ENCODE data around the gene PRKCE. TPM values are rescaled to one million over a fixed set of nuclear protein-coding genes. Genes with fewer than 3 reads are reported as not detected.

Gene PRKCE
- total RNA-seq, 1 donor from 2014 or later: 30.5 TPM

GRCh38 chr2:45921921-45922320 is 270.4 kb downstream of the PRKCE start:
- ATAC-seq (no peak), DNase-seq (ENCODE audit: low spot score) (no peak)
- intact Hi-C loops (cut with DNase I): no loop called here

GRCh38 chr2:45922577-45922988 is 271.1 kb downstream of the PRKCE start:
- DNase-seq (ENCODE audit: low spot score): no peak
- intact Hi-C loops (cut with DNase I): no loop called here
- peak; percentile 20 for ATAC-seq

GRCh38 chr2:45923701-45924100 is 272.2 kb downstream of the PRKCE start:
- DNase-seq (ENCODE audit: low spot score) (no peak), ATAC-seq (no peak)
- intact Hi-C loops (cut with DNase I): no loop called here

- intact Hi-C loops (cut with DNase I): no loop called here
- DNase-seq (ENCODE audit: low spot score) (no peak), ATAC-seq (no peak)
These were observed 273.6 kb downstream of the PRKCE start for GRCh38 chr2:45925026-45925425.

GRCh38 chr2:45925636-45926366 is 274.3 kb downstream of the PRKCE start:
- DNase-seq (ENCODE audit: low spot score): no peak
- intact Hi-C loops (cut with DNase I): no loop called here
- ATAC-seq: peak; percentile 35

- DNase-seq (ENCODE audit: low spot score) (no peak), ATAC-seq (no peak)
- intact Hi-C loops (cut with DNase I): no loop called here
These were observed 277.5 kb downstream of the PRKCE start for GRCh38 chr2:45928946-45929345.

GRCh38 chr2:45929674-45930395 is 278.4 kb downstream of the PRKCE start:
- no peak for DNase-seq (ENCODE audit: low spot score)
- ATAC-seq: peak; percentile 50

GRCh38 chr2:45930396-45930792 is 278.9 kb downstream of the PRKCE start:
- DNase-seq (ENCODE audit: low spot score) (no peak), ATAC-seq (no peak)
- intact Hi-C loops (cut with DNase I): no loop called here

More at GRCh38 chr2:45929674-45930395, 278.4 kb downstream of the PRKCE start:
- intact Hi-C loops (cut with DNase I): no loop called here

GRCh38 chr2:45932278-45932975 is 281.0 kb downstream of the PRKCE start:
- no peak for DNase-seq (ENCODE audit: low spot score)
- intact Hi-C loops (cut with DNase I): no loop called here
- no peak for ATAC-seq

- DNase-seq (ENCODE audit: low spot score) (peak; percentile 92), ATAC-seq (peak; percentile 90)
- intact Hi-C loops (cut with DNase I): loop anchor here (5.0 kb wide), 1 partner anchor 289 kb away; no protein-coding TSS in a partner anchor
These were observed 284.5 kb downstream of the PRKCE start for GRCh38 chr2:45935791-45936622.

- no peak for DNase-seq (ENCODE audit: low spot score)
- peak; percentile 5 for ATAC-seq
- intact Hi-C loops (cut with DNase I): loop anchor here (5.0 kb wide), 1 partner anchor 289 kb away; no protein-coding TSS in a partner anchor
These were observed 285.1 kb downstream of the PRKCE start for GRCh38 chr2:45936623-45936979.

- intact Hi-C loops (cut with DNase I): loop anchor here (5.0 kb wide), 1 partner anchor 291 kb away; no protein-coding TSS in a partner anchor
- DNase-seq (ENCODE audit: low spot score): no peak
- no peak for ATAC-seq
These were observed 286.5 kb downstream of the PRKCE start for GRCh38 chr2:45937990-45938389.

- DNase-seq (ENCODE audit: low spot score): peak; percentile 74
- intact Hi-C loops (cut with DNase I): loop anchor here (5.0 kb wide), 1 partner anchor 292 kb away; no protein-coding TSS in a partner anchor
These were observed 287.4 kb downstream of the PRKCE start for GRCh38 chr2:45938649-45939511.

GRCh38 chr2:45941531-45942236 is 290.2 kb downstream of the PRKCE start:
- intact Hi-C loops (cut with DNase I): no loop called here
- DNase-seq (ENCODE audit: low spot score): no peak

More at GRCh38 chr2:45938649-45939511, 287.4 kb downstream of the PRKCE start:
- peak; percentile 85 for ATAC-seq

GRCh38 chr2:45942237-45942738 is 290.8 kb downstream of the PRKCE start:
- ATAC-seq (no peak), DNase-seq (ENCODE audit: low spot score) (no peak)
- intact Hi-C loops (cut with DNase I): no loop called here

More at GRCh38 chr2:45941531-45942236, 290.2 kb downstream of the PRKCE start:
- no peak for ATAC-seq

- intact Hi-C loops (cut with DNase I): no loop called here
- ATAC-seq (no peak), DNase-seq (ENCODE audit: low spot score) (no peak)
These were observed 292.0 kb downstream of the PRKCE start for GRCh38 chr2:45943219-45944044.

Measured in sciatic nerve (tissue), 2 donors.